HG03565 (cell line): ENCODE measurements around the gene FBXO46.
"Not testable (repeated sequence)": the region's sequence is repeated elsewhere in the genome, so short reads cannot be mapped to it uniquely, and the experiment has no call there.

Source experiments
- ATAC-seq: cut with Tn5 transposase; IDR thresholded peaks from one replicate; pipeline ENCODE4 v1.9.1; 2021; ENCODE audit warnings: mild to moderate bottlenecking, moderate library complexity; ENCODE audit not compliant: unreplicated experiment

FBXO46 gene

GRCh38 chr19:45729800-45730290, 851 bp downstream of the FBXO46 start:
- no peak for ATAC-seq

GRCh38 chr19:45728683-45729082, 2.0 kb downstream of the FBXO46 start:
- not testable (repeated sequence) for ATAC-seq

GRCh38 chr19:45720065-45720464, 10.6 kb downstream of the FBXO46 start:
- not testable (repeated sequence) for ATAC-seq

- no peak for ATAC-seq
Measured at GRCh38 chr19:45717983-45718650, 12.6 kb downstream of the FBXO46 start.

GRCh38 chr19:45717131-45717982, 13.3 kb downstream of the FBXO46 start:
- peak; percentile 86 for ATAC-seq

- no peak for ATAC-seq
Measured at GRCh38 chr19:45716359-45717130, 14.2 kb downstream of the FBXO46 start.

GRCh38 chr19:45715139-45715538, 15.6 kb downstream of the FBXO46 start:
- no peak for ATAC-seq

- ATAC-seq: no peak
Measured at GRCh38 chr19:45713141-45713540, 17.6 kb downstream of the FBXO46 start.

- ATAC-seq: no peak
Measured at GRCh38 chr19:45712699-45713067, 18.0 kb downstream of the FBXO46 start.

GRCh38 chr19:45711851-45712698, 18.6 kb downstream of the FBXO46 start:
- ATAC-seq: no peak

GRCh38 chr19:45710356-45711130, 20.2 kb downstream of the FBXO46 start:
- ATAC-seq: no peak

GRCh38 chr19:45705710-45706415, 24.8 kb downstream of the FBXO46 start:
- no peak for ATAC-seq

GRCh38 chr19:45705115-45705514, 25.6 kb downstream of the FBXO46 start:
- no peak for ATAC-seq

- no peak for ATAC-seq
Measured at GRCh38 chr19:45701676-45702075, 29.0 kb downstream of the FBXO46 start.

- no peak for ATAC-seq
Measured at GRCh38 chr19:45693106-45693788, 37.4 kb downstream of the FBXO46 start.

GRCh38 chr19:45692187-45693105, 38.2 kb downstream of the FBXO46 start, which contains the start of gene QPCTL:
Gene QPCTL (plus strand): TSS chr19:45692666. CDS start chr19:45692704, 38 bp downstream.
- ATAC-seq: peak; percentile 80

- ATAC-seq: peak; percentile 34
Measured at GRCh38 chr19:45691516-45692186, 39.0 kb downstream of the FBXO46 start, which contains the start of gene SNRPD2. Gene SNRPD2 (minus strand): TSS chr19:45691953. CDS start chr19:45691888, 65 bp downstream.
